Measurements from ENCODE around the gene ANTXR2.

Gene ANTXR2

GRCh38 chr4:79906303-79906702 is 166.7 kb downstream of the ANTXR2 start:
- no peak for TF ChIP-seq CTCF (IDR thresholded peaks at IDR 0.05)

GRCh38 chr4:79905212-79905611 is 167.8 kb downstream of the ANTXR2 start:
- H3K27ac ChIP-seq, result no peak overlapping the region
- TF ChIP-seq CTCF (IDR thresholded peaks at IDR 0.05), result no peak
- DNase-seq (ENCODE audit: low spot score), result no peak
- no peak overlapping the region for H3K4me3 ChIP-seq

More at GRCh38 chr4:79906303-79906702, 166.7 kb downstream of the ANTXR2 start:
- DNase-seq (ENCODE audit: low spot score), result no peak
- H3K4me3 ChIP-seq, result no peak overlapping the region
- no peak overlapping the region for H3K27ac ChIP-seq

- Histone ChIP-seq H3K4me3 (no peak overlapping the region), H3K27ac (no peak overlapping the region)
- no peak for TF ChIP-seq CTCF (IDR thresholded peaks at IDR 0.05)
- no peak for DNase-seq (ENCODE audit: low spot score)
Measured at GRCh38 chr4:79904331-79904730, 168.7 kb downstream of the ANTXR2 start.

- Histone ChIP-seq H3K27ac (no peak overlapping the region), H3K4me3 (no peak overlapping the region)
- no peak for TF ChIP-seq CTCF (IDR thresholded peaks at IDR 0.05)
- DNase-seq (ENCODE audit: low spot score), result no peak
Measured at GRCh38 chr4:79900182-79900581, 172.8 kb downstream of the ANTXR2 start.

GRCh38 chr4:79899481-79899880 is 173.5 kb downstream of the ANTXR2 start:
- no peak overlapping the region for H3K27ac ChIP-seq
- H3K4me3 ChIP-seq, result no peak overlapping the region
- no peak for TF ChIP-seq CTCF (IDR thresholded peaks at IDR 0.05)
- no peak for DNase-seq (ENCODE audit: low spot score)

- DNase-seq (ENCODE audit: low spot score), result no peak
- Histone ChIP-seq H3K27ac (no peak overlapping the region), H3K4me3 (no peak overlapping the region)
- TF ChIP-seq CTCF (IDR thresholded peaks at IDR 0.05), result no peak
Measured at GRCh38 chr4:79898055-79898454, 175.0 kb downstream of the ANTXR2 start.

GRCh38 chr4:79897174-79897573 is 175.9 kb downstream of the ANTXR2 start:
- Histone ChIP-seq H3K27ac (no peak overlapping the region), H3K4me3 (no peak overlapping the region)
- no peak for TF ChIP-seq CTCF (IDR thresholded peaks at IDR 0.05)
- no peak for DNase-seq (ENCODE audit: low spot score)

All from coronary artery (tissue), 2 donors.